Measurements from ENCODE around the gene RPS10. TPM values are rescaled to one million over a fixed set of nuclear protein-coding genes. Genes with fewer than 3 reads are reported as not detected.

Gene RPS10
- polyA plus RNA-seq, 1 donor (not counting 4 experiments of a cell fraction or from before 2014, with no cell fraction given), result 2,818 TPM

GRCh38 chr6:34388421-34388820, 37.4 kb downstream of the RPS10 start:
- Histone ChIP-seq H3K27me3 (ENCODE audit: control insufficient read depth, extremely low read depth, insufficient read depth, low read length) (no peaks in the 10 kb centered on the region), H4K20me1 (ENCODE audit: control insufficient read depth, extremely low read depth, insufficient read depth, low read length) (peaks cover 3% of the 10 kb centered on the region), H3K4me3 (ENCODE audit: control insufficient read depth in 2 of 3, extremely low read depth in 1 of 3, insufficient read depth in 2 of 3, low read depth in 1 of 3, low read length in 3 of 3) (no peak overlapping the region), H3K4me1 (ENCODE audit: control insufficient read depth, extremely low read depth, insufficient read depth, low read length) (peaks cover 11% of the 10 kb centered on the region), H3K4me2 (ENCODE audit: control insufficient read depth, extremely low read depth, insufficient read depth, low read depth, low read length) (no peak overlapping the region), H2AFZ (ENCODE audit: control insufficient read depth, low read length) (no peak overlapping the region), H3K9me1 (ENCODE audit: control insufficient read depth, extremely low read depth, insufficient read depth, low read length) (peaks cover 5% of the 10 kb centered on the region), H3K36me3 (ENCODE audit: control insufficient read depth in 2 of 2, extremely low read depth in 1 of 2, insufficient read depth in 2 of 2, low read length in 2 of 2) (no peaks in the 10 kb centered on the region), H3K27ac (ENCODE audit: control insufficient read depth, insufficient read depth, low read length) (no peak overlapping the region), H3K9me3 (ENCODE audit: control insufficient read depth, low read depth, low read length) (no peaks in the 10 kb centered on the region), H3K9ac (ENCODE audit: control insufficient read depth, extremely low read depth, insufficient read depth, low read length) (no peak overlapping the region), H3K79me2 (ENCODE audit: control insufficient read depth, insufficient read depth, low read length) (peaks cover 87% of the 10 kb centered on the region)
- TF ChIP-seq CTCF (optimal IDR thresholded peaks at IDR 0.05 in 1 of 3, IDR thresholded peaks at IDR 0.05 in 1 of 3, conservative IDR thresholded peaks at IDR 0.05 in 1 of 3; ENCODE audit: extremely low read depth in 1 of 3, insufficient read depth in 2 of 3, low read length in 3 of 3) (no peak), EZH2 (IDR thresholded peaks at IDR 0.05; ENCODE audit: low read length) (no peak)
- no peak for FAIRE-seq
- dilution Hi-C loops (cut with MboI; ENCODE audit: extremely low pct_ligation_motif_present, low sequenced_read_pairs), result no loop called here
- no peak for DNase-seq (ENCODE audit: low read depth, low spot score)

GRCh38 chr6:34386316-34387137, 39.3 kb downstream of the RPS10 start:
- no peaks in the 10 kb centered on the region for H3K27me3 ChIP-seq (ENCODE audit: control insufficient read depth, extremely low read depth, insufficient read depth, low read length)
- H4K20me1 ChIP-seq (ENCODE audit: control insufficient read depth, extremely low read depth, insufficient read depth, low read length), result peaks cover 3% of the 10 kb centered on the region
- no peak overlapping the region for H2AFZ ChIP-seq (ENCODE audit: control insufficient read depth, low read length)
- no peaks in the 10 kb centered on the region for H3K36me3 ChIP-seq (ENCODE audit: control insufficient read depth in 2 of 2, extremely low read depth in 1 of 2, insufficient read depth in 2 of 2, low read length in 2 of 2)
- no peak overlapping the region for H3K4me2 ChIP-seq (ENCODE audit: control insufficient read depth, extremely low read depth, insufficient read depth, low read depth, low read length)
- H3K9ac ChIP-seq (ENCODE audit: control insufficient read depth, extremely low read depth, insufficient read depth, low read length), result no peak overlapping the region
- H3K79me2 ChIP-seq (ENCODE audit: control insufficient read depth, insufficient read depth, low read length), result peaks cover 96% of the 10 kb centered on the region
- H3K9me3 ChIP-seq (ENCODE audit: control insufficient read depth, low read depth, low read length), result no peaks in the 10 kb centered on the region
- no peak overlapping the region for H3K4me3 ChIP-seq (ENCODE audit: control insufficient read depth in 2 of 3, extremely low read depth in 1 of 3, insufficient read depth in 2 of 3, low read depth in 1 of 3, low read length in 3 of 3)
- dilution Hi-C loops (cut with MboI; ENCODE audit: extremely low pct_ligation_motif_present, low sequenced_read_pairs), result no loop called here
- TF ChIP-seq EZH2 (IDR thresholded peaks at IDR 0.05; ENCODE audit: low read length), result no peak
- FAIRE-seq (no peak), DNase-seq (ENCODE audit: low read depth, low spot score) (no peak)
- H3K9me1 ChIP-seq (ENCODE audit: control insufficient read depth, extremely low read depth, insufficient read depth, low read length), result peaks cover 5% of the 10 kb centered on the region
- H3K4me1 ChIP-seq (ENCODE audit: control insufficient read depth, extremely low read depth, insufficient read depth, low read length), result peaks cover 5% of the 10 kb centered on the region
- H3K27ac ChIP-seq (ENCODE audit: control insufficient read depth, insufficient read depth, low read length), result no peak overlapping the region

Measured in keratinocyte (primary cell).